Measurements from ENCODE around the gene AVPR2. TPM values are rescaled to one million over a fixed set of nuclear protein-coding genes. Genes with fewer than 3 reads are reported as not detected.

The AVPR2 gene
- total RNA-seq, 2 donors from 2014 or later = not detected

DNA sequence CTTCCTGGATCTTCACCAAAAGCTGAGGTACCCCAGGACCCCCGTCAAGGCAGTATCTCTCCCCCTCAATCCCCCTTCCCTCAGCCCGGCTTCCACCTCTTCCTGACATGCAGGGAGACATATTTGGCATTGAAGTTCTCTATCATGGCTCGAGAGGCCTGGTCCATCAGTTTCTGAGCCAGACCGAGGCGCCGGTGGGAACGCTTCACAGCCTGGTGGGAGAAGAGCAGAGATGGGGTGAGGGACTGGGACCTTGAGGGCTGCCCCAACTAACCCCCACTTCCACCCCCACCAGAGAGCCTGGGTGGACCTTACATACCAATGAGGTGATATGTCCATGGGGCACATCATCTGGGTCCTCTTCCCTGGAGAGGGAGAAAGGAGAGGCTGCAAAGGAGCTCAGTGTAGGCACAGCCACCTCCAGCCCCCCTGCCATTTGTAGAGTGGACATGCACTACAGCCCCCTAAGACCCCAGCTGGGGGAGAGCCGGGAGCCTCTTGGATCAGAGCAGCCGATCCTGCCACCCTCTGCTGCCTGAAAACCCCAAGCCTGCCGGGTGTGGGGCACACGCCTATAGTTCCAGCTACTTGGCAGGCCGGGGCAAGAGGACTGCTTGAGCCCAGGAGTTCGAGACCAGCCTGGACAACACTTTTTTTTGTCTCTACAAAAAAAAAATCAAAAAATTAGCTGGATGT is 27.9 kb downstream of the AVPR2 start:
- DNase-seq = no peak
- Mint-ChIP-seq H3K4me1 (peaks cover 7% of the 10 kb centered on the region), H3K36me3 (ENCODE audit: low read depth) (peaks cover 15% of the 10 kb centered on the region), H3K27ac (no peak overlapping the region), H3K27me3 (ENCODE audit: insufficient read depth) (peaks cover 1% of the 10 kb centered on the region), H3K4me3 (no peak overlapping the region), H3K9me3 (peaks cover 70% of the 10 kb centered on the region)
- peaks cover 8% of the 10 kb centered on the region for H3K36me3 ChIP-seq (ENCODE audit: control insufficient read depth, insufficient read depth, low read length)
- H3K27me3 ChIP-seq (ENCODE audit: control insufficient read depth, insufficient read depth, low read length, poor library complexity, severe bottlenecking) = no peaks in the 10 kb centered on the region
- H3K4me1 ChIP-seq (ENCODE audit: control insufficient read depth, insufficient read depth, low read length) = no peaks in the 10 kb centered on the region
- H3K9me3 ChIP-seq (ENCODE audit: control insufficient read depth, low read length) = no peaks in the 10 kb centered on the region
- H3K4me3 ChIP-seq (ENCODE audit: low read length) = no peak overlapping the region
- WGBS, 2 experiments (ENCODE audit: insufficient coverage in 1 of 2, insufficient read length in 1 of 2) = 80 to 93% methylated on average over 1 to 11 of the region's 13 CpGs
- TF ChIP-seq, protein P1, sequence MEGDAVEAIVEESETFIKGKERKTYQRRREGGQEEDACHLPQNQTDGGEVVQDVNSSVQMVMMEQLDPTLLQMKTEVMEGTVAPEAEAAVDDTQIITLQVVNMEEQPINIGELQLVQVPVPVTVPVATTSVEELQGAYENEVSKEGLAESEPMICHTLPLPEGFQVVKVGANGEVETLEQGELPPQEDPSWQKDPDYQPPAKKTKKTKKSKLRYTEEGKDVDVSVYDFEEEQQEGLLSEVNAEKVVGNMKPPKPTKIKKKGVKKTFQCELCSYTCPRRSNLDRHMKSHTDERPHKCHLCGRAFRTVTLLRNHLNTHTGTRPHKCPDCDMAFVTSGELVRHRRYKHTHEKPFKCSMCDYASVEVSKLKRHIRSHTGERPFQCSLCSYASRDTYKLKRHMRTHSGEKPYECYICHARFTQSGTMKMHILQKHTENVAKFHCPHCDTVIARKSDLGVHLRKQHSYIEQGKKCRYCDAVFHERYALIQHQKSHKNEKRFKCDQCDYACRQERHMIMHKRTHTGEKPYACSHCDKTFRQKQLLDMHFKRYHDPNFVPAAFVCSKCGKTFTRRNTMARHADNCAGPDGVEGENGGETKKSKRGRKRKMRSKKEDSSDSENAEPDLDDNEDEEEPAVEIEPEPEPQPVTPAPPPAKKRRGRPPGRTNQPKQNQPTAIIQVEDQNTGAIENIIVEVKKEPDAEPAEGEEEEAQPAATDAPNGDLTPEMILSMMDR (conservative IDR thresholded peaks at IDR 0.05) = no peak
- H3K27ac ChIP-seq (ENCODE audit: low read depth, low read length) = no peak overlapping the region
- H3K9ac ChIP-seq (ENCODE audit: extremely low read depth, low read length, poor library complexity, severe bottlenecking) = no peak overlapping the region

DNA sequence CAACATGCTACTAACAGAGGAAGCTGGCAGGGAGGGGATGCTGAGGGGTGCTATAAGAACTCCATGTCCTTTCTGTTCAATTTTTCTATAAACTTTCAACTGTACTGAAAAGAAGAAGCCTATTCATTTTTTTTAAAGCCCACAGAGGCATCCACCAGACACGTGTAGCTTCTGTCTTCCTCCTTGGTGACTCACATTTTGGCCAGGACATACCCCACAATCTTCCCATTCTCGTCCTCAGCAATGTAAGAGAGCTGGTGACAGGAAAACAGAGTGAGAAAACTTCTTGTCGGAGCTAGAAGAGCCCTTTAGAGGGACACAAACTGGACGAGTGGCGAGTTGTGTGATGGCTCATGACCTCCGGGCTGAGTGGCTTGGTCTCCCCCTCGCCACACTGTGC is 29.3 kb downstream of the AVPR2 start:
- Mint-ChIP-seq H3K27me3 (ENCODE audit: insufficient read depth) (peaks cover 1% of the 10 kb centered on the region), H3K27ac (peak overlapping the region; percentile 48), H3K36me3 (ENCODE audit: low read depth) (peaks cover 15% of the 10 kb centered on the region), H3K9me3 (peaks cover 72% of the 10 kb centered on the region), H3K4me1 (peaks cover 5% of the 10 kb centered on the region), H3K4me3 (peak overlapping the region; percentile 79)
- no peak for DNase-seq
- Histone ChIP-seq H3K27me3 (ENCODE audit: control insufficient read depth, insufficient read depth, low read length, poor library complexity, severe bottlenecking) (no peaks in the 10 kb centered on the region), H3K27ac (ENCODE audit: low read depth, low read length) (no peak overlapping the region), H3K36me3 (ENCODE audit: control insufficient read depth, insufficient read depth, low read length) (peaks cover 8% of the 10 kb centered on the region), H3K4me1 (ENCODE audit: control insufficient read depth, insufficient read depth, low read length) (no peaks in the 10 kb centered on the region), H3K9ac (ENCODE audit: extremely low read depth, low read length, poor library complexity, severe bottlenecking) (peak overlapping the region; percentile 38), H3K9me3 (ENCODE audit: control insufficient read depth, low read length) (no peaks in the 10 kb centered on the region), H3K4me3 (ENCODE audit: low read length) (peak overlapping the region; percentile 85)
- TF ChIP-seq, protein P1 (conservative IDR thresholded peaks at IDR 0.05) = no peak
- WGBS, 2 experiments (ENCODE audit: insufficient coverage in 1 of 2, insufficient read length in 1 of 2) = 66 to 90% methylated on average over 2 to 5 of the region's 7 CpGs

DNA sequence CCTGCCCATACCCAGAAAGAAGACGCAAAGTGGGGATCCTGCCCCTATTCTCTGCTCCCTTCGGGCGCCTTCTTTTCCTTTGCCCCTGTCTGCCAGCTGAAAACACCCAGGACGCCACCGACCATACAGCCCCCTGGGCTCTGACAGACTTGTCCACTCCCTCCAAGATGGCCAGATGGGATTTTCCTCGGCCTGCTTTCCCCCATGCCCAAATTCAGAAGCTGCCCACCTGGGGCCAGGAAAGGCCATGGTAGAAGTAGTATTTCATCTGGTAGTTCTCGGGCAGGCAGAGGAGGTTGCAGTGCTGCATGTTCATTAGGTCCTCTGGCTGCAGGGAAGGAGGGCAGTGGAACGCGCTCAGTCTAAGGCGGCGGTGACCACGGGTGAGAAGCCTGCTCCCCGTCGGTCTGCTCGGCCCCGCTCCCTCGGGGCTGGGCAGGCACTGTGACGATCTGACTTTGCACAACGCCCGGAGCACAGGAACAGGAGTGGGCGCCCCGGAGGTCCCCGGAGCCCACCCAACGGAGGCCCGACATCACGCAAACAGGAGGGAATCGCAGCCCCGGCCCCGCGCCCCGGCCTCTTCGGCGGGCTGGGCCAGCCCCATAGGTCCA is 29.8 kb downstream of the AVPR2 start:
- Histone ChIP-seq H3K27me3 (ENCODE audit: control insufficient read depth, insufficient read depth, low read length, poor library complexity, severe bottlenecking) (no peaks in the 10 kb centered on the region), H3K4me3 (ENCODE audit: low read length) (peak overlapping the region; percentile 85), H3K9ac (ENCODE audit: extremely low read depth, low read length, poor library complexity, severe bottlenecking) (peak overlapping the region; percentile 38), H3K4me1 (ENCODE audit: control insufficient read depth, insufficient read depth, low read length) (no peaks in the 10 kb centered on the region), H3K27ac (ENCODE audit: low read depth, low read length) (no peak overlapping the region), H3K9me3 (ENCODE audit: control insufficient read depth, low read length) (no peaks in the 10 kb centered on the region), H3K36me3 (ENCODE audit: control insufficient read depth, insufficient read depth, low read length) (peaks cover 8% of the 10 kb centered on the region)
- Mint-ChIP-seq H3K27me3 (ENCODE audit: insufficient read depth) (peaks cover 1% of the 10 kb centered on the region), H3K36me3 (ENCODE audit: low read depth) (peaks cover 14% of the 10 kb centered on the region), H3K4me1 (peaks cover 5% of the 10 kb centered on the region), H3K27ac (peak overlapping the region; percentile 58), H3K4me3 (peak overlapping the region; percentile 79), H3K9me3 (peaks cover 71% of the 10 kb centered on the region)
- no peak for DNase-seq
- TF ChIP-seq, protein P1 (conservative IDR thresholded peaks at IDR 0.05) = no peak
- 1 to 4% methylated on average over 13 to 33 of the region's 33 CpGs for WGBS, 2 experiments (ENCODE audit: insufficient coverage in 1 of 2, insufficient read length in 1 of 2)

Measured in endodermal cell (in vitro differentiated cells).